WTC11 (cell line): ENCODE results near the gene IQGAP3. TPM values are rescaled to one million over a fixed set of nuclear protein-coding genes. Genes with fewer than 3 reads are reported as not detected.

Experiments used
- ATAC-seq: fragments of 200-7000 bp; cut with Tn5 transposase; 2 replicates; pipeline ENCODE4 v1.10.0; 2021; ENCODE audit warnings: mild to moderate bottlenecking, moderate library complexity
- CTCF ChIA-PET: fragments of 300-600 bp; sonication (Branson Sonifier 250); formaldehyde crosslinking; loops from one replicate; lab custom pipeline; 2021; ENCODE audit warnings: antibody characterized with exemption; lab: Charles Lee
- POLR2A ChIA-PET: fragments of 350-600 bp; sonication (Branson Sonifier 250); formaldehyde crosslinking; loops from one replicate; lab custom pipeline; 2021; ENCODE audit warnings: antibody characterized with exemption; lab: Charles Lee
- DNase-seq: peaks from one replicate; pipeline ENCODE4 v3.0.0; 2021; ENCODE audit warnings: low spot score
- H3K27ac Mint-ChIP-seq: 2 replicates; pipeline ENCODE4 v1.8.0; 2021; ENCODE audit warnings: mixed read lengths
- H3K27me3 Mint-ChIP-seq: 2 replicates; pipeline ENCODE4 v1.8.0; 2021; ENCODE audit warnings: low read depth, mild to moderate bottlenecking, moderate library complexity, mixed read lengths
- H3K36me3 Mint-ChIP-seq: 2 replicates; pipeline ENCODE4 v1.8.0; 2021; ENCODE audit warnings: mixed read lengths
- H3K4me1 Mint-ChIP-seq: 2 replicates; pipeline ENCODE4 v1.8.0; 2022; ENCODE audit warnings: mixed read lengths
- H3K4me3 Mint-ChIP-seq: 2 replicates; pipeline ENCODE4 v1.8.0; 2021; ENCODE audit warnings: mild to moderate bottlenecking, moderate library complexity, mixed read lengths
- H3K9me3 Mint-ChIP-seq: 2 replicates; pipeline ENCODE4 v1.8.0; 2021; ENCODE audit warnings: mixed read lengths
- AR ChIP-seq: fragments of 250-450 bp; sonication (Bioruptor Pico); IDR thresholded peaks from 2 replicates; pipeline ENCODE4 v1.9.0; 2021; ENCODE audit warnings: mild to moderate bottlenecking
- ATF2 ChIP-seq: sonication (generic); formaldehyde crosslinking; IDR thresholded peaks from 2 replicates; pipeline ENCODE4 v1.8.1; 2022; ENCODE audit warnings: low read depth, missing genetic modification reagents, borderline replicate concordance
- FOXJ3 ChIP-seq: sonication (generic); formaldehyde crosslinking; IDR thresholded peaks from 2 replicates; pipeline ENCODE4 v1.9.0; 2021; ENCODE audit warnings: missing genetic modification reagents, mild to moderate bottlenecking, borderline replicate concordance
- GRHL2 ChIP-seq: fragments of 250-450 bp; sonication (Bioruptor Pico); IDR thresholded peaks from 2 replicates; pipeline ENCODE4 v1.8.0; 2022; ENCODE audit warnings: mild to moderate bottlenecking, moderate library complexity; ENCODE audit not compliant: insufficient replicate concordance, severe bottlenecking
- NR3C1 ChIP-seq: sonication (generic); formaldehyde crosslinking; conservative IDR thresholded peaks from 2 replicates; pipeline ENCODE4 v1.8.1; 2023; ENCODE audit warnings: low read depth, mild to moderate bottlenecking, missing genetic modification reagents
- SMAD4 ChIP-seq: sonication (generic); formaldehyde crosslinking; IDR thresholded peaks from 2 replicates; pipeline ENCODE4 v1.8.0; 2022; ENCODE audit warnings: mild to moderate bottlenecking, missing genetic modification reagents
- ZNF263 ChIP-seq: sonication (generic); formaldehyde crosslinking; IDR thresholded peaks from 2 replicates; pipeline ENCODE4 v1.8.1; 2022; ENCODE audit warnings: low read depth, mild to moderate bottlenecking, moderate library complexity, missing genetic modification reagents
- ZNF281 ChIP-seq: sonication (generic); formaldehyde crosslinking; IDR thresholded peaks from 2 replicates; pipeline ENCODE4 v1.8.0; 2023; ENCODE audit warnings: mild to moderate bottlenecking, missing genetic modification reagents
- ZNF396 ChIP-seq: fragments of 250-450 bp; sonication (Bioruptor Pico); IDR thresholded peaks from 2 replicates; pipeline ENCODE4 v1.8.0; 2021; ENCODE audit warnings: mild to moderate bottlenecking, moderate library complexity, borderline replicate concordance
- total RNA-seq: library from RNA; stranded (reverse); gene quantifications from 3 replicates; pipeline ENCODE4 v1.2.3, GENCODE V29; 2021
- TF ChIP-seq, protein P1 (sequence below): fragments of 250-450 bp; sonication (Bioruptor Pico); IDR thresholded peaks from 2 replicates; pipeline ENCODE4 v1.9.0; 2021; ENCODE audit warnings: moderate library complexity, mild to moderate bottlenecking, inconsistent platforms, borderline replicate concordance
- TF ChIP-seq, protein P2 (sequence below): sonication (generic); formaldehyde crosslinking; IDR thresholded peaks from 2 replicates; pipeline ENCODE4 v1.8.1; 2023; ENCODE audit warnings: mild to moderate bottlenecking, moderate library complexity, missing genetic modification reagents
- TF ChIP-seq, protein P3 (sequence below): sonication (generic); formaldehyde crosslinking; IDR thresholded peaks from 2 replicates; pipeline ENCODE4 v1.8.0; 2022; ENCODE audit warnings: mild to moderate bottlenecking, missing genetic modification reagents

Gene IQGAP3
- total RNA-seq, 1 experiment from 2014 or later, result 33.3 TPM

DNA sequence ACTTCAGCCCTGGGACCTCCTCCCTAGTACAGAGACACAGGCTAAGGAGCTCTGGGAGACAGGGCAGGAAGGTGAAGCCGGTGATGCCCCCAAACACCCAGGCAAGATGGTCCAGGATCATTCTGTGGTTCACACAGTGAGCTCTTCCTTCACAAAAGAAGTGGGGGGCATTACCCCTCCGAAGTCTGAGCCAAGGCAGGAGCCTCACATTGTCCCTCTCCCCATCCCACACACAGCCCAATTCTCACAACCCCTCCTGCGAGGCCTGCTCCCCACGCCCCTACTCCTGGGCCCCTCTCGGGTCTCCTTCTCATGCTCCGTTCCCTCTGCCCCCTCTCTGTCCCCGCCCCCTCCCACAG, 82.5 kb downstream of the IQGAP3 start:
- ATAC-seq, result peak; percentile 10
- Mint-ChIP-seq H3K9me3 (no peaks in the 10 kb centered on the region), H3K4me1 (peaks cover 66% of the 10 kb centered on the region), H3K36me3 (no peaks in the 10 kb centered on the region), H3K27ac (peak overlapping the region; percentile 27; the same call in 1 of the 2 replicates), H3K27me3 (no peaks in the 10 kb centered on the region), H3K4me3 (peak overlapping the region; percentile 54)
- DNase-seq, result no peak
- ChIA-PET CTCF (interaction anchor here (0.9 to 6.0 kb wide), 21 partner anchors 9 to 1211 kb away, joined by 3 to 145 read pairs (median 6); partner anchors contain the start of genes HAPLN2, MEF2D and NAXE), POLR2A (interaction anchor here (1.0 to 3.2 kb wide), 6 partner anchors 9 to 33 kb away, joined by 3 to 29 read pairs (median 8); partner anchors contain the start of gene MEF2D)
- no peak for TF ChIP-seq SMAD4 (CRISPR knock-in tag)
- no peak for TF ChIP-seq ZNF396 (CRISPR knock-in tag)
- TF ChIP-seq FOXJ3 (CRISPR knock-in tag), result no peak
- TF ChIP-seq, protein P1, sequence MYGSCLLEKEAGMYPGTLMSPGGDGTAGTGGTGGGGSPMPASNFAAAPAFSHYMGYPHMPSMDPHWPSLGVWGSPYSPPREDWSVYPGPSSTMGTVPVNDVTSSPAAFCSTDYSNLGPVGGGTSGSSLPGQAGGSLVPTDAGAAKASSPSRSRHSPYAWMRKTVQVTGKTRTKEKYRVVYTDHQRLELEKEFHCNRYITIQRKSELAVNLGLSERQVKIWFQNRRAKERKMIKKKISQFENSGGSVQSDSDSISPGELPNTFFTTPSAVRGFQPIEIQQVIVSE (CRISPR knock-in tag), result no peak
- TF ChIP-seq AR (CRISPR knock-in tag), result no peak
- TF ChIP-seq, protein P2, sequence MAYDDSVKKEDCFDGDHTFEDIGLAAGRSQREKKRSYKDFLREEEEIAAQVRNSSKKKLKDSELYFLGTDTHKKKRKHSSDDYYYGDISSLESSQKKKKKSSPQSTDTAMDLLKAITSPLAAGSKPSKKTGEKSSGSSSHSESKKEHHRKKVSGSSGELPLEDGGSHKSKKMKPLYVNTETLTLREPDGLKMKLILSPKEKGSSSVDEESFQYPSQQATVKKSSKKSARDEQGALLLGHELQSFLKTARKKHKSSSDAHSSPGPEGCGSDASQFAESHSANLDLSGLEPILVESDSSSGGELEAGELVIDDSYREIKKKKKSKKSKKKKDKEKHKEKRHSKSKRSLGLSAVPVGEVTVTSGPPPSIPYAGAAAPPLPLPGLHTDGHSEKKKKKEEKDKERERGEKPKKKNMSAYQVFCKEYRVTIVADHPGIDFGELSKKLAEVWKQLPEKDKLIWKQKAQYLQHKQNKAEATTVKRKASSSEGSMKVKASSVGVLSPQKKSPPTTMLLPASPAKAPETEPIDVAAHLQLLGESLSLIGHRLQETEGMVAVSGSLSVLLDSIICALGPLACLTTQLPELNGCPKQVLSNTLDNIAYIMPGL (CRISPR knock-in tag), result no peak
- TF ChIP-seq ZNF263 (CRISPR knock-in tag), result no peak

DNA sequence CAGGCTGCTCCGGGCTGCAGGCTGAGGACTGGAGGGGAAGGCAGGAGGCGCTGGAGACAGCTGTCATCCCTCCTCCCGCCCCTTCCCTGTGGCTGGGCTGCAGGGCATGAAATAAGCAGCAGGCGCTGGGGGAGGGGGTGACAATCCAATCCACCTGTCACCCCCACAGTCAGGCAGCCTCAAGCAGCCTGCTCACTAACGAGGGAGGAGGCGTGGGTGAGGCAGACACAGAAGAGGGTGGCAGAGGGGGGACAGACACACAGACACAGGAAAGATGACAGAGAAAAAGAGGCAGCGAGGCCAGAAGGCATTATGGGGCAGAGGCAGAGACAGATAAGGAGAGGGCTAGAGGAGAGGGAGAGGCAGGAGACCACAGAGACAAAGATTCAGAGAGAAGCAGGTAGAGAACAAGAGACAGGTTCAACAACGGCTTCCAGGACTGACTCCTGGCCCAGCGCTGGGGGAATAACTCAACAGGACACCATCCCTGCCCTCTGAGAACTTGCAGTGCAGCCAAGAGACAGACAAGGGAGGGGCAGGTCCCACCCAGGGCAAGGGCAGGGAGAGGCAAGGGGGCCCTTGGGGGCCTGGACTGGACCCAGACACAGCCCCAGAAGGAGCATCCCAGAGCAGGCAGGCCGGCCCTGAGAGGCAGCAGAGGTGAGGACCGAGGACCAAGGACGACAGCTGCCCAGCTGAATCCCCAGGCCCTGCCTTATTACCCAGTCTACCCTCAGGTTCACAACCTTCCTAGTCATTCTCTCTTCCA, 83.0 kb downstream of the IQGAP3 start:
- peak overlapping the region; percentile 70 for H3K27ac Mint-ChIP-seq
- H3K9me3 Mint-ChIP-seq, result no peaks in the 10 kb centered on the region
- ChIA-PET POLR2A (interaction anchor here (0.9 to 3.2 kb wide), 5 partner anchors 9 to 24 kb away, joined by 3 to 29 read pairs (median 11); partner anchors contain the start of gene MEF2D), CTCF (interaction anchor here (0.7 to 6.0 kb wide), 22 partner anchors 9 to 1211 kb away, joined by 3 to 145 read pairs (median 4); partner anchors contain the start of gene MEF2D)
- peaks cover 60% of the 10 kb centered on the region for H3K4me1 Mint-ChIP-seq
- DNase-seq (peak; percentile 60), ATAC-seq (peak; percentile 50)
- H3K27me3 Mint-ChIP-seq, result no peaks in the 10 kb centered on the region
- peak overlapping the region; percentile 54 for H3K4me3 Mint-ChIP-seq
- peak; percentile 61; the same call in 1 of the 2 replicates for TF ChIP-seq ZNF281
- TF ChIP-seq ATF2, result no peak
- TF ChIP-seq, protein P3, sequence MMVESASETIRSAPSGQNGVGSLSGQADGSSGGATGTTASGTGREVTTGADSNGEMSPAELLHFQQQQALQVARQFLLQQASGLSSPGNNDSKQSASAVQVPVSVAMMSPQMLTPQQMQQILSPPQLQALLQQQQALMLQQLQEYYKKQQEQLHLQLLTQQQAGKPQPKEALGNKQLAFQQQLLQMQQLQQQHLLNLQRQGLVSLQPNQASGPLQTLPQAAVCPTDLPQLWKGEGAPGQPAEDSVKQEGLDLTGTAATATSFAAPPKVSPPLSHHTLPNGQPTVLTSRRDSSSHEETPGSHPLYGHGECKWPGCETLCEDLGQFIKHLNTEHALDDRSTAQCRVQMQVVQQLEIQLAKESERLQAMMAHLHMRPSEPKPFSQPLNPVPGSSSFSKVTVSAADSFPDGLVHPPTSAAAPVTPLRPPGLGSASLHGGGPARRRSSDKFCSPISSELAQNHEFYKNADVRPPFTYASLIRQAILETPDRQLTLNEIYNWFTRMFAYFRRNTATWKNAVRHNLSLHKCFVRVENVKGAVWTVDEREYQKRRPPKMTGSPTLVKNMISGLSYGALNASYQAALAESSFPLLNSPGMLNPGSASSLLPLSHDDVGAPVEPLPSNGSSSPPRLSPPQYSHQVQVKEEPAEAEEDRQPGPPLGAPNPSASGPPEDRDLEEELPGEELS (CRISPR knock-in tag), result no peak
- no peak for TF ChIP-seq GRHL2
- no peak for TF ChIP-seq NR3C1
- no peaks in the 10 kb centered on the region for H3K36me3 Mint-ChIP-seq
